Activated naive CD4-positive, alpha-beta T cell treated with anti-CD3 and anti-CD28 coated beads, Interleukin-2, amount 50 U/mL, for 72 hours (primary cell): ENCODE results near the gene UBXN2A. TPM values are rescaled to one million over a fixed set of nuclear protein-coding genes. Genes with fewer than 3 reads are reported as not detected.
A peak's percentile ranks its signal among the peaks of the same experiment; 100 is the strongest.
"Not testable (repeated sequence)": the region's sequence is repeated elsewhere in the genome, so short reads cannot be mapped to it uniquely, and the experiment has no call there.

ENCODE experiments used
- ATAC-seq, 2 donors: fragments of 150-1000 bp; cut with Tn5 transposase; 2 replicates each; pipeline ENCODE4 v1.10.0; 2021; ENCODE audit warnings: mild to moderate bottlenecking in 2 of 2, moderate library complexity in 2 of 2
- DNase-seq, 2 donors: peaks; one replicate each; pipeline ENCODE4 v3.0.0; 2021 to 2022; ENCODE audit warnings: low spot score in 2 of 2
- H3K27ac Mint-ChIP-seq, 2 donors: one replicate each; pipeline ENCODE4 v1.8.0; 2022; ENCODE audit warnings: mild to moderate bottlenecking in 2 of 2, mixed read lengths in 2 of 2
- H3K36me3 Mint-ChIP-seq, 2 donors: one replicate each; pipeline ENCODE4 v1.8.0; 2022; ENCODE audit warnings: mixed read lengths in 2 of 2
- H3K9me3 Mint-ChIP-seq, 2 donors: one replicate each; pipeline ENCODE4 v1.8.0; 2022; ENCODE audit warnings: mixed read lengths in 2 of 2
- total RNA-seq, 2 donors: library from RNA; stranded (reverse); gene quantifications; one replicate each; pipeline ENCODE4 v1.2.3, GENCODE V29; 2022

Gene UBXN2A
- total RNA-seq, 2 donors from 2014 or later, result 9.3 to 13.0 TPM

DNA sequence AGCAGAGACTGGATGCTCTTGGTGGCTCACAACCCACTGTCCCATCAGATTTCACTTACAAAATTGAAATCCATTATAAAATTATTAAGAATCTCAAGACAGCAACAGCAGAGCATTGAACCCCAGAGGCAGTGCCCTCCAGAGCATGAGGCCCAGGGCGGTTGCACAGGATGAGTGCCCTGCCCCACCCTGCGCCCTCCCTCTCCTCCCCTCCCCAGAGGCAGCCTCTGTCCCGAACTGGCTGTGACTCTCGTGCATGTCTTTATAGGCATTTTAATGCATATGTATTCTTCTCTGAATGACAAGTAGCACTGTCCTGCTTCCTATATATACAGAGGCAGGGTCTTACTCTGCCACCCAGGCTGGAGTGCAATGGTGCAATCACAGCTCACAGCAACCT lies 80.0 kb downstream of the UBXN2A start:
- ATAC-seq, result no peak
- H3K27ac Mint-ChIP-seq, result peak overlapping the region in 1 of 2 donors; percentile 50
- H3K9me3 Mint-ChIP-seq, result no peaks in the 10 kb centered on the region
- H3K36me3 Mint-ChIP-seq, result no peaks in the 10 kb centered on the region
- no peak for DNase-seq

DNA sequence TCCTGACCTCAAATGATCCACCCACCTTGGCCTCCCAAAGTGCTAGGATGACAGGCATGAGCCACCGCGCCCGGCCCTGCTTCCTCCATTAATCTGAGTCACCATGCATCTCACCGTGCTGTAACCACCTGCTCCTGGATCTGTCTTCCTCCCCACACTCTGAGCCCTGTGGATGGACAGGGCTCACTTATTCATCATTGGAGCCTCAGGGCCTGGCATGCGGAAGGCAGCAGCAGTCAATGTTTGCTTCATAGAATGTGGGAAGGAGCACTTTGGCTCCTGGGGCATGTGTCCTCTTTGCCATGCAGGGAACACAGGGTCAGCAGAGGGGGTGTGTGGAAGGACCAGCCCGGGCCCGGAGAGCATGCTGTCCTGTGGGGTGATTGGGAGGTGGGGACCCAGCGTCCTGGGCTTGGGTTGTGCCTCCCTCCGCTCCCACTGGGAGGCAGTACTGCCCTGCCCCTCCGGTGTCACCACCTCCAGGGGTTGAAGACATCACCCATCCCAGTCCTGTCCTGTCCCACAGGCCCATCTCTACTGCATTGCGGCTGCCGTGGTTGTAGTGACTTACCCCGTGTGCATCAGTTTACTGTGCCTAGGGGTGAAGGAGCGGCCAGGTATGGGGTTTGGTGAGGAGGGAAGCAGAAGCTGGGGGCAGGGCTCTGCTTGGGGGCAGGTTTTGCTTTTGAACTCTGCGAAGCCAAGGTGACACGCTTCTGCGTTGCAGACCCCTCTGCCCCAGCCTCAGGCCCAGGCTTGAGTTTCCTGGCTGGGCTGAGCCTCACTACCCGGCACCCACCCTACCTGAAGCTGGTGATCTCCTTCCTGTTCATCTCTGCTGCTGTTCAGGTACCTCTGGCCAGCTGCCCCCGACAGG lies 81.1 kb downstream of the UBXN2A start:
- H3K36me3 Mint-ChIP-seq, result no peaks in the 10 kb centered on the region
- DNase-seq (peak in 1 of 2 donors; percentile 33), ATAC-seq (peak; percentile 74)
- no peak overlapping the region for H3K27ac Mint-ChIP-seq
- H3K9me3 Mint-ChIP-seq, result no peaks in the 10 kb centered on the region

DNA sequence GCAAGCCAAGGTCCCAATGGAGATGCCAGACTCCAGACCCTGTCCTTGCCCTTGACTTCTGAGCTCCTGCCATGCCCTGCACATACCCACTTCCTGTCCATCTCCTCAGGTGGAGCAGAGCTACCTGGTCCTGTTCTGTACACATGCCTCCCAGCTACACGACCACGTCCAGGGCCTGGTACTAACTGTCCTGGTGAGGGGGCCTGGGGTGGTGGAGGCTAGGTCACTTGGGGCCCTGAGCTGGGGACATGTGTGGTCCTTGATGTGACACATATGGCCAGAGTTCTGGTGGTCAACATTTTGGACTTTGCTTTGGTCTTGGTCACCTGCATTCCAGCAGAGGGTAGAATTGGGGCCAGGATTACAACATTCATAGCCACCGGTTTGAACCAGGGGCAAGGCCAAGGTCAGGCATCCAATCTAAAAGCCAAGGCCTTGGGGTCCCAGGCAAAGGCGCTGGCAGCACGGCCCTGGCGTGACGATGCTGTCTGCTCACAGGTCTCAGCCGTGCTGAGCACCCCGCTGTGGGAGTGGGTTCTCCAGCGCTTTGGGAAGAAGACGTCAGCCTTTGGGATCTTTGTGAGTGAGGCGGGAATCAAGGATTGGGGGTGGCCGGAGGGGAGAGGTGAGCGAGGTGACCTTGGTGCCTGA lies 82.2 kb downstream of the UBXN2A start:
- Mint-ChIP-seq H3K27ac (peak overlapping the region in 1 of 2 donors; percentile 23), H3K9me3 (no peaks in the 10 kb centered on the region), H3K36me3 (no peaks in the 10 kb centered on the region)
- DNase-seq (no peak), ATAC-seq (no peak)

DNA sequence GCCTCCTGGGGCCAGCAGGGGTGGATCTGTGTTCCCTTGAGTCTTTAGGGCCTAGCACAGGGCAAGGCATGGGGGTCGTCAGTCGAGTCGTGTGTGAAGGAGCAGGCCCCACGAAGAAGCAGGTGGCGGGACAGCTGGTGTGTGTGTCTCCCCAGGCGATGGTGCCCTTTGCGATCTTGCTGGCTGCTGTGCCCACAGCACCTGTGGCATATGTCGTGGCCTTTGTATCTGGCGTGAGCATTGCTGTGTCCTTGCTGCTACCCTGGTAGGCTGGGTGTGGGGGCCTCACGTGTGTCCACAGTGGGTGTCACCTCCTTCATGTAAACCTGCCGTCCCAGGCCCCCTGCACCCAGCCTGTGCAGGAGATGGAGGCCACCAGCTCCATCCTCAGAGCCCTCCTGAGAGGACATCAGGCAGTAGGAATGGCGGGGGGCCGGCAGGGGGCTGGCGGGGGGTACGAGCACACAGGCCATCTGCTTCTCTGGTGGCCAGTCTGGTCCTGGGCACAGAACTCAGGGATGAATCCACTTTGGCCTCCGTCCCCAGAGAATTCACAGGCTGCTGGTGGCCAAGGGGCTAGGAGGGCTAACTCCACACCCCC lies 82.8 kb downstream of the UBXN2A start:
- H3K9me3 Mint-ChIP-seq, result no peaks in the 10 kb centered on the region
- ATAC-seq, result no peak
- H3K36me3 Mint-ChIP-seq, result no peaks in the 10 kb centered on the region
- DNase-seq, result no peak
- H3K27ac Mint-ChIP-seq, result peak overlapping the region in 1 of 2 donors; percentile 23

DNA sequence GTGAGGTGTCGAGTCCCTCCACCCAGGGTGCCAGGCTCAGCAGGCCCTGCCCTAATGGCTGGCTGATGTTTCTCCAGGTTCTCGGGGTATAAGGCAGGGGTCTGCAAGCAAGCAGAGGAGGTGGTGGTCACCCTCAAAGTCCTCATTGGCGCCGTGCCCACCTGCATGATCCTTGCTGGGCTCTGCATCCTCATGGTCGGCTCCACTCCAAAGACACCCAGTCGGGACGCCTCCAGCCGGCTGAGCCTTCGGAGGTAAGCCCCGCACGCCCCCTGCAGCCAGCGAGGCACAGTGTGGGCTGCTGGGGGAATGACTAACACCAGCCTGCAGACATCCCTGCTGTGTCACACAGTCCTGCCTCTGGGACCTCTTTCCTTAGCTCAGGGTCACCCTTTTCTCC lies 83.8 kb downstream of the UBXN2A start:
- no peak overlapping the region for H3K27ac Mint-ChIP-seq
- H3K9me3 Mint-ChIP-seq, result no peaks in the 10 kb centered on the region
- DNase-seq (no peak), ATAC-seq (no peak)
- no peaks in the 10 kb centered on the region for H3K36me3 Mint-ChIP-seq

DNA sequence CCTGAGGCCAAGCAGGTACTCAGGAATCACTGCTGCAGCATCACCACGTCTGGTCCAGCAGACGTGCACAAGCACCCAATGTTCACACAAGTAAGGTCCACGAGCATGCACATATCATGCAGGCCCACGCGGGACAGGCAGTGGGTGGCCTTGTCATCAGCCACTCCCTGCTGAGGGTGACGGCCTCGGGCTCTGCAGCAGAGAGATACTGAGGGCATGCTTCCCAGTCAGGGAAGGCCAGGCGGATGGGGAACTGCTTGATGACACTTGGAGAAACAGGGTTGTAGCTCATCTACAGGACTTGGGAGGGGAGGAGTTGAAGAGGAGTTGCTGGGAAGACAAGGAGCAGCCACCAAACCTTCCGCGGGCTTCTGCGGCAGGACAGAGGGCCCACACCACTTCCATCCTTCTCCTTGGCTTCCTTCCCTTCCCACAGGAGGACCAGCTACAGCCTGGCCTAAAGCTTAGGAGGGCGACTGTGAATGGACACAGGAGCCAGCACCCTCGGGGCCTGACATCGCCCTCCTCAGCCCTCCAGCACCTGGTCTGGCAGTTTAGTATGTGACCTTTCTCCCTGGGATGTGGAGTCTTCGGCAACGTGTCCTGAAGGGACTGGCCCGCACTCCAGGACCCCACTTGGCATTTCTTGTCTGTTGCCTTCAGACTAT lies 84.9 kb downstream of the UBXN2A start:
- no peaks in the 10 kb centered on the region for H3K9me3 Mint-ChIP-seq

DNA sequence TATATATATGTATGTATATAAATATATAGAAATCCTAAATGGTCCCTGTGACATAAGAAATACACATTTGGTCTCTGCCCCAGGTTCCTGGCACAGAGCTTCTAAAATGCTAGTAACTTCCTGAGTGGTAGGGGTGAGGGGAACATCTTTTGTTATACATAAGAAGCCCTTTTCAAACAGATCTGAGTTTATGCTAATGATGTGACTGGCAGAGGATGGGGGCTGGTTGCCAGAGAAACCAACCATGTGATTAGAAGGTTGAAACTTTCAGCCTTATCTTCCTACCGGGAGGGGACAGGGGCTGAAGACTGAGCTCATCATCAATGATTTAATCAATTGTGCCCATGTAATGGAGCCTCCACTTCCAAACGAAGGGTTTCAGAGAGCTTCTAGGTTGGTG lies 86.0 kb downstream of the UBXN2A start:
- H3K27ac Mint-ChIP-seq, result no peak overlapping the region
- H3K36me3 Mint-ChIP-seq, result peaks cover 0 to 7% of the 10 kb centered on the region in 2 donors
- ATAC-seq, result no peak
- H3K9me3 Mint-ChIP-seq, result no peaks in the 10 kb centered on the region
- DNase-seq, result no peak

More for the DNA sequence above, 84.9 kb downstream of the UBXN2A start:
- peaks cover 0 to 7% of the 10 kb centered on the region in 2 donors for H3K36me3 Mint-ChIP-seq
- ATAC-seq (no peak), DNase-seq (no peak)
- H3K27ac Mint-ChIP-seq, result peak overlapping the region in 1 of 2 donors; percentile 15

DNA sequence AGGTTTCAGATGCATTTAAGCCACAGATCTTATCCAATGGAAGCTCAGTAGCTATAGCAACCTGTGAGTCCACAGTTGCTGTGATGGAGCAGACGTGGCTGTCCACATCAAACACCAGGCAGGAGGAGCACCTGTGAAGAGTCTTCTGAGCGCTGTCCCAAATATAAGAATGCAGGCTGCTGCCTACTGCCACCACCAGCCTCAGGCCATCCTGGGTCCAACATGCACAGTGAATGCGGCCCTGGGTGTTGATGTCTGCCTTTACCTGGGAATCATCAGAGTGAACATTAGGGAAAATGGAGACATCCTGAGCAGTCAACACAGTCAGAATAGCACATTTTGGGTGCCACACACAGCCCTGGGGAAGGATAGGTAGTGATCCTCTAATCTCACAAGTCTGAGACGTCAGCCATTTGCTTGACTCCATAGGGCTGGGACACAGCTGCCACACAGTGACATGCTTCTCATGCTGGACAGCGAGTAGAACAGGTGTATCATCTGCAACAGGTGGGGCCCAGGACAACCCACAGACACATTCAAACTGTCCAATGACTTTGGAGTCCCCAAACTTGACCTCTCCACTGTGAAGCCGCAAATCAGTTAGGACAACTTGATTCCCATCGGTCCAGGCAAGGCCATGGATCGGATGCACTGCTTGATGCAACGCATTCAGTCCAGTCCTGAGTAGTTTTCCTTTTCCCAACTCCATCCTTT lies 98.7 kb downstream of the UBXN2A start:
- ATAC-seq (no peak), DNase-seq (no peak)
- H3K9me3 Mint-ChIP-seq, result no peaks in the 10 kb centered on the region
- no peak overlapping the region for H3K27ac Mint-ChIP-seq
- peaks cover 0 to 4% of the 10 kb centered on the region in 2 donors for H3K36me3 Mint-ChIP-seq

DNA sequence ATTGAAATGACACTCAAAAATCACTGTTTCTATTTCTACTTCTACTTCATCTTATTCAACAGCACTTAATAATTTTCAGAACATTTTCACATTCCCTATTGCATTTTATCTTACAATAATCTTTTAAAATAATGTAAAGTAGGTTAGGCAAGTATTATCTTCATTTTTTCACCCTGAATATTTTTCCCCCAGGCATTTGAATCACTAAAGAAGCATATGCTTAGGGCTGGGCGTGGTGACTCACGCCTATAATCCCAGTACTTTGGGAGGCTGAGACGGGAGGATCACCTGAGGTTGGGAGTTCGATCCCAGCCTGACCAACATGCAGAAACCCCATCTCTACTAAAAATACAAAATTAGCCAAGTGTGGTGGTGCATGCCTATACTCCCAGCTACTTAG lies 100.2 kb downstream of the UBXN2A start:
- H3K9me3 Mint-ChIP-seq, result no peaks in the 10 kb centered on the region
- no peak overlapping the region for H3K27ac Mint-ChIP-seq
- H3K36me3 Mint-ChIP-seq, result peaks cover 0 to 4% of the 10 kb centered on the region in 2 donors
- ATAC-seq (no peak), DNase-seq (no peak)

DNA sequence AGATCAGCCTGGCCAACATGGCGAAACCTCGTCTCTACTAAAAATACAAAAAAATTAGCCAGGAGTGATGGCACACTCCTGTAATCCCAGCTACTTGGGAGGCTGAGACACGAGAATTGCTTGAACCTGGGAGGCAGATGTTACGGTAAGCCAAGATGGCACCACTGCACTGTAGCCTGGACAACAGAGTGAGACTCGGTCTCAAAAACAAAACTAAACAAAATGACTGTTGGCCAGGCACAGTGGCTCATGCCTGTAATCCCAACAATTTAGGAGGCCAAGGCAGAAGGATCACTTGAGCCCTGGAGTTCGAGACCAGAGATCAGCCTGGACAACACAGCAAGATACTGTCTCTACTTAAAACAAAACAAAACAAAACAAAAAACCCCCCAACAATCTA lies 102.9 kb downstream of the UBXN2A start:
- not testable (repeated sequence) for DNase-seq, H3K36me3 Mint-ChIP-seq, ATAC-seq, H3K9me3 Mint-ChIP-seq, H3K27ac Mint-ChIP-seq

DNA sequence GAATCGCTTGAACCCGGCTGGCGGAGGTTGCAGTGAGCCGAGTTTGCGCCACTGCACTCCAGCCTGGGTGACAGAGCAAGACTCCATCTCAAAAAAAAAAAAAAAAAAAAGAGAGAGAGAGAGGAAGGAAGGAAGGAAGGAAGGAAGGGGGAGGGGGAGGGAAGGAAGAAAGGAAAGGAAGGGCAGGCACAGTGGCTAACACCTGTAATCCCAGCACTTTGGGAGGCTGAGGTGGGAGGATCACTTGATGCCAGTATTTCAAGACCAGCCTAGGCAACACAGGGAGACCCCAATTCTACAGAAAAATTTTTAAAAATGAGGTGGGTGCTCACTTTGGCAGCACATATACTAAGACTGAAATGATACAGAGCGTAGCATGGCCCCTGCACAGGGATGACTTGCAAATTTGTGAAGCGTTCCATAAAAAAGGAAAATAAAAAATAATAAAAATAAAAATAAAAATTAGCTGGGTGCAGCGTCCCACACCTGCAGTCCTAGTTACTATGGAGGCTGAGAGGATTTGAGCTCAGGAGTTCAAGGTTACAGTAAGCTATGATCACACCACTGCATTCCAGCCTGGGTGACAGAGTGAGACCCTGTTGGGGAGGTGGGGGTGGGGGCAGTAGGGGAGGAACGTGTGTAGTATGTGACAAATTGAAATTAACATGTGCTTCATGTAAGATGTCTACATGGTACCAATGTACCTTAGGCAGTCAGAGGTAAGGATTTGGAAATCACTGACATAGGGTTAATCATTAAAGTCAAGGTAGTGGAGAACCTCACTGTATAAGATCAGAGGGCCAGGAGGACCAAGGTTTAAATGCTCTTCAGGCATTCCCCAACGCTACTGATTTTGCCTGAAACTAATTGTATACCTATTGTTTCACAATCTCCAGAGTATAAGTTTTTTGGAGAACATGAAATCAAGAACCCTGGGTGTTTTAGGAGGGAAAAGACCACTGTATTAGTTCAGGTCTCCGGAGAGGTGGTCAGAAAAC lies 105.5 kb downstream of the UBXN2A start:
- Mint-ChIP-seq H3K9me3 (no peaks in the 10 kb centered on the region), H3K27ac (peak overlapping the region in 1 of 2 donors; percentile 93), H3K36me3 (peaks cover 6 to 9% of the 10 kb centered on the region in 2 donors)
- DNase-seq, result no peak
- ATAC-seq, result no peak

DNA sequence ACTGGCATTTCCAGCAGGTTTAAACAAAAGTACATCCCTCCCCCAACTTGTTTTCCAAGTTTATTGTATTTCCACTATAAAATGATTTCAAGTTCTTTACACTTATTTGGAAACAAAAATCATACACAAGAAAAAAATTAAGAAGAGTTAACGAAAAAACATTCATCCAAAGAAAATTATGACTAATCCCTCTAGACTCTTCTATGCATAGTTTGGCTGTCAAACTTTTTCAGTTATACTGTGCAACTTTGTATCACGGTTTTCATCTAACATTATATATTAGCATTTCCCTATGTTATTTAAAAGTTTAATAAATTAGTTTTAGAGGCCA lies 106.3 kb downstream of the UBXN2A start:
- no peaks in the 10 kb centered on the region for H3K9me3 Mint-ChIP-seq
- peaks cover 6 to 9% of the 10 kb centered on the region in 2 donors for H3K36me3 Mint-ChIP-seq
- peak overlapping the region; percentile 93 to 94 for H3K27ac Mint-ChIP-seq
- no peak for ATAC-seq
- DNase-seq, result no peak

DNA sequence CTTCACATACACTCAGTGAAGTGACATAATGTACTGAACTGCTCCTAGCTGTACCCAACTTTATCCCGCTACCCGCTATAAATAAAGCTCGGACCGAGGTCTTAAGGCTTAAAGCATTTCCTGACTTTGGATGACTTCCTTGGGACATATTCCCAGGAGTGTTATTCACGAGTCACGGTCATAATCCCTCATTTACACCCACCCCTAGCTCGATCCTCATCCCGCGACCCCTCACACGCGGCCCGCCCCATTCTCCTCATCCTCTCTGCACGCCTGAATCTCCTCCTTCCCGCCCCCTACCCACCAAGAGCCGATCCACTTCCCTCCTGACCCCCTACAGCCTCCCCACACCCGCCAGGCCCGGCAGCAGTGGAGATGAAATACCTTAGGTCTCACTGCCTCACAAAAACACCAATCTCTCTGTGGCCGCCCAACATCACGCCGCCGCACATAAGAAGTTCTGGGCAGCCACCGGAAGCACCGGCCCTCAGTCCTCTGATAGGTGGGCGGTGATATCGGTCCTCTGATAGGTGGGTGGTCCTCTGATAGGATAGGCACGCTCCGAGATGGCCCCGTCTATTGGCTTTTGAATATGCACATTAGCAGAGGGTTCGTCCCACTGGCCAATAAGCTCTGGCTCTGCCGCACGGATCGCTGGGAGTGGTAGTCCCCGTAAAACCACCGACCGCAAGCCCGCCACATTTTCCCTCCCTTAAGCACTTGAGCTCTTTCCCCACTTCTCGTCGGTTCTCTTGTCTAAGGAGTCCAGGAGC lies 106.9 kb downstream of the UBXN2A start, which contains the start of gene WDCP:
Gene WDCP, minus strand, starts transcription at position 462 of the 773 bp plus-strand sequence. CDS start 7,897 bp downstream, outside the sequence.
- H3K36me3 Mint-ChIP-seq, result peaks cover 6 to 9% of the 10 kb centered on the region in 2 donors
- H3K27ac Mint-ChIP-seq, result peak within 1 kb of the TSS; percentile 93 to 94
- no peaks in the 10 kb centered on the region for H3K9me3 Mint-ChIP-seq
- ATAC-seq (peak; percentile 99), DNase-seq (peak; percentile 86 to 98)

DNA sequence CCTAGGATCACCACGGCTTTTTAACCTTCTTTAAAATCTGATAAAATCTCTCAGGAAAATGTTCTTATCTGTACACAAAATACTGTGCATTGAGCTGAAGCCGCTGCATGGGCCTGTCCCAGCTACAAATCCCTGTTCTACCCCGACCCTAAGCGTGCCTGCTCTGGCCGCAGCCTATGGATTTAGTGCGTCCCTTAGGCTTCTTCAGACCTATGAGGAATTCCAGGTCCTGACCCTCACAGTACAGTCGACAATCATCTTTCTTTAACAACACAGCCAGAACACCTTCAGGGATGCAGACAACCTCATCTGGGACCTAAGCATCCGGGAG lies 107.4 kb downstream of the UBXN2A start:
- H3K27ac Mint-ChIP-seq, result peak overlapping the region in 1 of 2 donors; percentile 93
- peak; percentile 1 to 2 for ATAC-seq
- no peaks in the 10 kb centered on the region for H3K9me3 Mint-ChIP-seq
- no peak for DNase-seq
- H3K36me3 Mint-ChIP-seq, result peaks cover 6 to 9% of the 10 kb centered on the region in 2 donors
